BLaER1 (cell line): ENCODE measurements around the gene EPHB2.
A peak's percentile ranks its signal among the peaks of the same experiment; 100 is the strongest.

Source experiments
- H3K27ac ChIP-seq: shearing (Covaris generic); formaldehyde crosslinking; 2 replicates; pipeline ENCODE4 v1.8.1; 2022
- H3K27me3 ChIP-seq: shearing (Covaris generic); formaldehyde crosslinking; 2 replicates; pipeline ENCODE4 v1.8.1; 2022
- H3K36me3 ChIP-seq: shearing (Covaris generic); formaldehyde crosslinking; 2 replicates; pipeline ENCODE4 v1.8.1; 2022
- H3K4me1 ChIP-seq: shearing (Covaris generic); formaldehyde crosslinking; 2 replicates; pipeline ENCODE4 v1.8.1; 2022
- H3K4me2 ChIP-seq: shearing (Covaris generic); formaldehyde crosslinking; 2 replicates; pipeline ENCODE4 v1.8.1; 2022
- H3K4me3 ChIP-seq: shearing (Covaris generic); formaldehyde crosslinking; 2 replicates; pipeline ENCODE4 v1.8.1; 2022
- H3K9ac ChIP-seq: shearing (Covaris generic); formaldehyde crosslinking; 2 replicates; pipeline ENCODE4 v1.8.1; 2022
- H3K9me3 ChIP-seq: shearing (Covaris generic); formaldehyde crosslinking; 2 replicates; pipeline ENCODE4 v1.8.1; 2022
- H4K20me1 ChIP-seq: shearing (Covaris generic); formaldehyde crosslinking; 2 replicates; pipeline ENCODE4 v1.8.1; 2022
- Cebpa-rat ChIP-seq: shearing (Covaris generic); IDR thresholded peaks from 2 replicates; pipeline ENCODE4 v1.8.1; 2022

EPHB2 gene

DNA sequence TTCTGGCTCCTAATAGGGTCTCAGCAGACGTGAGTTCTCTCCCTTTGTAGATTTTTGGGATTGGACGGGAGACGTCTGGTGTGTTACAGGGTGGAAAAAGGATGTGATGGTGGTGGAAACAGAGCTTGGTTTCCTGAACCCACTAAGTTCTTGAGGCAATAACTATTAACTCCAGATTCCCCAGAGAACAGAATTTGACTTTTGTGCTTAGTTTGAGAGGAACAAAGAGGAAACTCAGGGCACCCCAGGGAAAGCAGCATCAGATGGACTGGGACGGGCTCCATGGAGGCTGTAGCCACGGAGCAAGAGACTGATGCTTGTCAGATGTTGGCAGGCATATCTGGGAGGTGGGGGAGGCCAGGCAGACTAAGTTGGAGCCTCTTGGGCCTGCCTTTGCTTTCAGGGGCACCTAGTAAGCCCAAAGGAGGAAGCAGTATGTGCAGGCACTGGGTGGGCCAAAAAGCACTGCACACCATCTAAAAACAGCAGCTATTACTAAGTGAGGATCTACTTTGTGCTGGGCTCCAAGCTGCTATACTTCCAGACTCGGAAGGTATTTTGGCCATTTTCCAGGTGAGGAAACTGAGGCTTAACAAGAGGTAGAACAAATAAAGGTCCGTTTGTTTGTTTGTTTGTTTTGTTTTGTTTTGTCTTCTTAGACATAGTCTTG lies 66.9 kb downstream of the EPHB2 start:
- Histone ChIP-seq H3K9ac (no peak overlapping the region), H3K4me3 (no peak overlapping the region), H3K4me1 (peaks cover 7% of the 10 kb centered on the region), H3K4me2 (no peak overlapping the region), H3K9me3 (no peaks in the 10 kb centered on the region), H3K27me3 (no peaks in the 10 kb centered on the region), H3K27ac (no peak overlapping the region), H3K36me3 (no peaks in the 10 kb centered on the region), H4K20me1 (no peaks in the 10 kb centered on the region)
- TF ChIP-seq Cebpa-rat, result no peak

DNA sequence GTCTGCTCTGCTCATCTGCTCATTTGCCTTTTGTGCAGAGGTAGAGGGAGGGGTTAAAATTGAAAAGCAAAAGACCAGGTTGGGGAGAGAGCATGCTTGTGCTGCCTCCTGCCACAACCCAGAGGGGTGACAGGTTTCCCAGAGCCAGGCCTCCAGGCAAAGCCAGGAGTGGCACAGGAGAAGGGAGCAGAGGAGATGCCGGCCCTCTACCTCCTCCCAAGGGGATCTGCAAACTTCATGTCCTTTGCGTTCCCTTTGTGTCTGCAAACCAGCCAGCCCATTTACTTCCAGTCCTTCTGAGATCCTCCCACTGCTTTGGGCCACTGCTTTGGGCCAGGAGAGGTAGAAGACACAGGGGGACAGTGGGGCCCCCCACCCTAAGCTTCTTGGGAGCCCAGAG lies 67.8 kb downstream of the EPHB2 start:
- TF ChIP-seq Cebpa-rat, result no peak
- Histone ChIP-seq H4K20me1 (no peaks in the 10 kb centered on the region), H3K9me3 (no peaks in the 10 kb centered on the region), H3K27me3 (no peaks in the 10 kb centered on the region), H3K27ac (no peak overlapping the region), H3K4me2 (no peak overlapping the region), H3K4me3 (no peak overlapping the region), H3K9ac (no peak overlapping the region), H3K36me3 (no peaks in the 10 kb centered on the region), H3K4me1 (peaks cover 10% of the 10 kb centered on the region)

DNA sequence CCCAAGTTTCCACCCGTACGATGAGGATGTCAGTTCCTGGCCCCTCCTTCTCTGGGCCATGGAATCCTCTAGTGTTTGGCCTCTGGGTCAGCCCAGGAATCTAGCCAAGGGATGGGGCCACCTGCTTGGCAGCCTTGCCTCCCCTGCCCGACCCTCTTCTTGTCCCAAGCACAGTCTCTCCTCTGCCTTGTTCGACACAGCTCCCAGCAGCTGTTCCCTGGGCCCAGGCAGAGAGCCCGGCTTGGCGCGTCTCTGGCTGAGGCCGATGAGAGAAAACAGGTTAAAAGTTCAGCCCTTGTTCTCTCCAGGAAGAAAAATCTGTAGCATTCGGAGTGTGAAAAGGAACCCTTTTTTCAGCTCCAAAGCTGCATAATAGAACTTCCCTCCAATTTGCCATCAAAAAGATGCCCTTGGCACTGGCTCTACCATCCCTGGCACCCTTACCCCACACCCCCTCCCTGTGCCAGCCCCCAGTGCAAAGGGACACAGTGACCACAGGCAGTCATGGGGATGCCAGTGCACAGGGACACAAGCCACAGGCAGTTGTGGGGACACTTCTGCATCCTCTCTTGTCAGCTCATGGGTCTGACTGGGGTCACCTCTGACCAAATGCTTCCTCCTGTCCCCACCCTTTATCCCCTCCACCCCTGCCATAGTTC lies 68.4 kb downstream of the EPHB2 start:
- Histone ChIP-seq H3K4me1 (peaks cover 10% of the 10 kb centered on the region), H3K27ac (no peak overlapping the region), H3K4me3 (no peak overlapping the region), H3K9me3 (no peaks in the 10 kb centered on the region), H3K27me3 (no peaks in the 10 kb centered on the region), H4K20me1 (no peaks in the 10 kb centered on the region), H3K9ac (no peak overlapping the region), H3K36me3 (no peaks in the 10 kb centered on the region), H3K4me2 (no peak overlapping the region)
- TF ChIP-seq Cebpa-rat, result no peak

DNA sequence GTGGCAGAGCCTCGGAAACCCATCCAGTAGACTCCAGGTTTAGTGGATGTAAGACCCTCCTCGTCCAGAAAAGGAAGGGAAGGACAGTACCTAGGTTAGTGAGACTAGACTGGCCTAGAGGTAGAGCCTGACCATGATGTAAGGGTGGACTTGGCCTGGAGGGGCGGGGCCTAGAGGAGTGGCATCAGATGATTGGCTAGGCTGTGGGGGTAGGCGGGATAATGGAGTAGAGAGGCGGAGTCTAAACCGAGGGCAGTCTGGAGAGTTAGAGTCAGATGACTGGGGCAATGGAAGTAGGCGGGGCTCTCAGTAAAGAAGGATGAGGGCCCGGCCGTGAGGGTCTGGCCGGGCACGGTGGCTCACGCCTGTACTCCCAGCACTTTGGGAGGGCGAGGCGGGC lies 70.1 kb downstream of the EPHB2 start:
- no peaks in the 10 kb centered on the region for H3K36me3 ChIP-seq
- no peaks in the 10 kb centered on the region for H3K9me3 ChIP-seq
- no peak overlapping the region for H3K27ac ChIP-seq
- no peak for TF ChIP-seq Cebpa-rat
- H3K4me1 ChIP-seq, result peaks cover 10% of the 10 kb centered on the region
- H3K9ac ChIP-seq, result no peak overlapping the region
- H3K4me2 ChIP-seq, result no peak overlapping the region
- no peak overlapping the region for H3K4me3 ChIP-seq
- no peaks in the 10 kb centered on the region for H4K20me1 ChIP-seq
- no peaks in the 10 kb centered on the region for H3K27me3 ChIP-seq

DNA sequence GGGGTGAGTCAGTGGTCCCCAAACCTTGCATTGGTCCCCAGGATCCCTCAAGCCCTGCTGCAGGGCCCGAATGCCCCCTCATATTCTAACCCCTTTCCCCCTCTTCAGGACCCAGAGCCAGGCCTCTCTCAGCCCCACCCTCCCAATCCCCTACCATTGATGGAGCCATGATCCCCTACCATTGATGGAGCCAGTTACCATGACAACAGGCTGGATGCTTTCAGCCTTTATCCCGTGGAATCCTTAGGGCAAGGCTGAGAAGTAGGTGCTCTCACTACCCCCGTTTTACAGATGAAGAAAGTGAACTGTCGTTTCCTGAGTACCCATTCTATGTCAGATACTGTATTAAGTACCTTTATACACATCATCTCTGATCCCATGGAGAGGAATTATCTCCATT lies 70.8 kb downstream of the EPHB2 start:
- Histone ChIP-seq H4K20me1 (no peaks in the 10 kb centered on the region), H3K27ac (no peak overlapping the region)

DNA sequence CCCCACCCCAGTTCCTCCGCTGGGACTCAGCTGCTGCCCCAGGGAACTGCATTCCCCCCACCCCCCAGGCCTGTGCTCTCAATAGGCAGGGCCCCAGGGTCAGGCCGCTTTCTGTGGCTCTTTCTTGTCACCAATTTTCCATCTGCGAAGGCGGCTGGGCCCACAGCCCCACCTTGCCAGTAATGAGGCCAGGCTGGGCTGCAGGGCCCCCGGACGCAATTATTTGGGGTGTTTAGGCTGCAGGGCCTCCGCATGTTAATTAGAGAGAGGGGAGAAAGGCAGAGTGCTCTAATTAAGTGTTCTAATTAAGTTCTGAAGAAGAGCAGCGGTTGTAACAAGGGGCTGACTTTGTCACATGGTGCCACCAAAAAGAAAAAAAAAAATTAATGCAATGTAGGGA lies 71.8 kb downstream of the EPHB2 start:
- peak overlapping the region; percentile 37 for H3K4me2 ChIP-seq
- no peaks in the 10 kb centered on the region for H3K27me3 ChIP-seq
- H3K9me3 ChIP-seq, result no peaks in the 10 kb centered on the region
- peaks cover 10% of the 10 kb centered on the region for H3K4me1 ChIP-seq
- no peaks in the 10 kb centered on the region for H3K36me3 ChIP-seq
- no peak overlapping the region for H3K4me3 ChIP-seq
- no peak overlapping the region for H3K27ac ChIP-seq
- H4K20me1 ChIP-seq, result no peaks in the 10 kb centered on the region
- H3K9ac ChIP-seq, result no peak overlapping the region
- TF ChIP-seq Cebpa-rat, result no peak

More for the DNA sequence above, 70.8 kb downstream of the EPHB2 start:
- no peak overlapping the region for H3K9ac ChIP-seq
- no peaks in the 10 kb centered on the region for H3K9me3 ChIP-seq
- H3K4me1 ChIP-seq, result peaks cover 10% of the 10 kb centered on the region
- no peaks in the 10 kb centered on the region for H3K36me3 ChIP-seq
- no peaks in the 10 kb centered on the region for H3K27me3 ChIP-seq
- no peak for TF ChIP-seq Cebpa-rat
- H3K4me2 ChIP-seq, result no peak overlapping the region
- no peak overlapping the region for H3K4me3 ChIP-seq

DNA sequence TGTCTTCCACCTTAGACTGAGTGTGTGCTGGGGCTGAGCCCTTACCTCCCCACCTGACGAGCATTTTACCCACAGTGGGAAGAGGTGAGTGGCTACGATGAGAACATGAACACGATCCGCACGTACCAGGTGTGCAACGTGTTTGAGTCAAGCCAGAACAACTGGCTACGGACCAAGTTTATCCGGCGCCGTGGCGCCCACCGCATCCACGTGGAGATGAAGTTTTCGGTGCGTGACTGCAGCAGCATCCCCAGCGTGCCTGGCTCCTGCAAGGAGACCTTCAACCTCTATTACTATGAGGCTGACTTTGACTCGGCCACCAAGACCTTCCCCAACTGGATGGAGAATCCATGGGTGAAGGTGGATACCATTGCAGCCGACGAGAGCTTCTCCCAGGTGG lies 73.7 kb downstream of the EPHB2 start:
- H3K4me2 ChIP-seq, result no peak overlapping the region
- TF ChIP-seq Cebpa-rat, result no peak

DNA sequence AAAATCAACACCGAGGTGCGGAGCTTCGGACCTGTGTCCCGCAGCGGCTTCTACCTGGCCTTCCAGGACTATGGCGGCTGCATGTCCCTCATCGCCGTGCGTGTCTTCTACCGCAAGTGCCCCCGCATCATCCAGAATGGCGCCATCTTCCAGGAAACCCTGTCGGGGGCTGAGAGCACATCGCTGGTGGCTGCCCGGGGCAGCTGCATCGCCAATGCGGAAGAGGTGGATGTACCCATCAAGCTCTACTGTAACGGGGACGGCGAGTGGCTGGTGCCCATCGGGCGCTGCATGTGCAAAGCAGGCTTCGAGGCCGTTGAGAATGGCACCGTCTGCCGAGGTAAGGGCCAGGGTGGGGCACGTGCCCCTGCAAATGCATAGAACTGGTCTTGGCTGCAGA lies 74.1 kb downstream of the EPHB2 start:
- Histone ChIP-seq H4K20me1 (no peaks in the 10 kb centered on the region), H3K4me3 (no peak overlapping the region), H3K27ac (no peak overlapping the region), H3K4me2 (no peak overlapping the region), H3K9ac (no peak overlapping the region), H3K36me3 (no peaks in the 10 kb centered on the region), H3K4me1 (peaks cover 10% of the 10 kb centered on the region), H3K9me3 (no peaks in the 10 kb centered on the region), H3K27me3 (no peaks in the 10 kb centered on the region)
- no peak for TF ChIP-seq Cebpa-rat

More for the DNA sequence above, 73.7 kb downstream of the EPHB2 start:
- no peaks in the 10 kb centered on the region for H4K20me1 ChIP-seq
- no peaks in the 10 kb centered on the region for H3K36me3 ChIP-seq
- no peak overlapping the region for H3K9ac ChIP-seq
- H3K4me1 ChIP-seq, result peaks cover 10% of the 10 kb centered on the region
- H3K27me3 ChIP-seq, result no peaks in the 10 kb centered on the region
- H3K4me3 ChIP-seq, result no peak overlapping the region
- no peaks in the 10 kb centered on the region for H3K9me3 ChIP-seq
- no peak overlapping the region for H3K27ac ChIP-seq

DNA sequence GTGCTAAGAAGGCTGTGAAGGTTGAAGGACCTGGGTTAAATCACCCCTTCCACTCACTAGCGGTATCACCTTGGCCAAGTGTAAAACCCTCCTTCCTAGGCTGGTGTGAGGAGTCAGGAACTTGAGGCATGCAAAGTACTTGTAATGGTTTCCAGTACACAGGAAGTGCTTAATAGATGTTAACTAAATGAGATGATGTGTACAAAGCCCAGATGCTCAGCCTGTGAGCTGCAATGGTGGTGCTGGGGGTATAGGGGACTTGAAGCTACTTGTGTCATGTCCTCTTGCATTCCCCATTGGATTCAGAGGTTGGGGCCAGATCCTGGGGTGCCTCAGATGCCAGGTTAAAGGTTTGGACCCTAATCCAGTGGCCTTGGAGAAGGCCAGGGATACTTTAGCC lies 75.5 kb downstream of the EPHB2 start:
- no peak overlapping the region for H3K4me2 ChIP-seq
- H3K9me3 ChIP-seq, result no peaks in the 10 kb centered on the region
- no peaks in the 10 kb centered on the region for H4K20me1 ChIP-seq
- no peak for TF ChIP-seq Cebpa-rat
- H3K4me3 ChIP-seq, result no peak overlapping the region
- no peak overlapping the region for H3K9ac ChIP-seq
- H3K36me3 ChIP-seq, result no peaks in the 10 kb centered on the region
- H3K27ac ChIP-seq, result no peak overlapping the region
- peaks cover 10% of the 10 kb centered on the region for H3K4me1 ChIP-seq
- no peaks in the 10 kb centered on the region for H3K27me3 ChIP-seq

DNA sequence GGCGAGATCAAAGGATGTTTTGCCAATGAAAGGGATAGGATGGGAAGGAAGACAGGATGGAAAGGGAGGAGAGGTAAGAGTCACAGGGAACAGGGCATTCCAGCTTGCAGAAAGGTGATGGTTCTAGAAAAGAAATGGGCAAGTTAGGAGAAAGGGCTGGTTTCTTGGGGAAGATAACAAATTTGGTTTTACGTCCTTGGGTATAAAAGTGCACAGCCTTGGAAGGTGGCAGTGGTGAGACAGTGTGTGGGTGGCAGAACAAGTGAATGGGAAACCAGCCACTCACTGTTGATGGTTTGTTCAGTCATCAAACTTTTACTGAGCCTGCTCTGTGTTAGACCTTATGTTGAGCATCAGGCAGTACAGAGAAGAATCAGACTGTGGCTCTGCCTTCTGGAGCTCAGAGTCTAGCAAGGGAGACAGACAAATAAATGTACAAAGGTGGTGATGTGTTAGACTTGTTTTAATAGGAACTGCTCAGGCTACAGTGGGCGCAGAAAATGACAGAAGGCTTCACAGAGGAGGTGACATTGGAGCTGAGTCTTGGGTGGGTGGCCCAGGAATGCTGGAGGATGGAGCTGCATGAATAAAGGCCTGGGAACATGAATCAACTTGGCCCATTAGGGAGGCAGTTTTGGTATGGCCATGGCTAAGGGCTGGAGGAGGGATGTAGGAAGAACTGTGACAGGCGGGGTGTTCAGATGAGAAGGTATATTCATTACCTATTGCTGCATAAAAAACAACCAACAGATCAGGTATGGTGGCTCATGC lies 76.3 kb downstream of the EPHB2 start:
- Histone ChIP-seq H3K9ac (no peak overlapping the region), H3K27me3 (no peaks in the 10 kb centered on the region), H3K27ac (no peak overlapping the region), H3K4me2 (no peak overlapping the region), H3K9me3 (no peaks in the 10 kb centered on the region), H3K4me3 (no peak overlapping the region), H4K20me1 (no peaks in the 10 kb centered on the region), H3K4me1 (peaks cover 9% of the 10 kb centered on the region), H3K36me3 (no peaks in the 10 kb centered on the region)
- TF ChIP-seq Cebpa-rat, result no peak
